NT2/D1 (cell line): ENCODE measurements around the gene SAMD1.

Source experiments
- DNase-seq: peaks from one replicate; pipeline ENCODE4 v3.0.0-alpha.2; 2011; ENCODE audit warnings: low read depth, low spot score
- H3K27me3 ChIP-seq: 2 replicates; pipeline ENCODE4 v1.6.0; 2011; ENCODE audit warnings: mild to moderate bottlenecking; ENCODE audit not compliant: insufficient read length, insufficient read depth
- H3K36me3 ChIP-seq: 2 replicates; pipeline ENCODE4 v1.6.1; 2011; ENCODE audit warnings: mild to moderate bottlenecking, low read length, mixed read lengths; ENCODE audit not compliant: insufficient read depth, insufficient read length
- H3K4me1 ChIP-seq: 2 replicates; pipeline ENCODE4 v1.5.1; 2011; ENCODE audit not compliant: insufficient read depth, insufficient read length
- H3K4me3 ChIP-seq: 2 replicates; pipeline ENCODE4 v1.5.1; 2011; ENCODE audit warnings: low read depth; ENCODE audit not compliant: insufficient read length
- H3K9ac ChIP-seq: 2 replicates; pipeline ENCODE4 v1.6.0; 2011; ENCODE audit warnings: low read depth; ENCODE audit not compliant: insufficient read length
- H3K9me3 ChIP-seq: 2 replicates; pipeline ENCODE4 v1.5.1; 2011; ENCODE audit warnings: mild to moderate bottlenecking, low read length; ENCODE audit not compliant: insufficient read depth
- SUZ12 ChIP-seq: IDR thresholded peaks from 2 replicates; pipeline ENCODE4 v1.6.1; 2011; ENCODE audit not compliant: insufficient read length, insufficient read depth; ENCODE audit errors: extremely low read depth
- YY1 ChIP-seq: IDR thresholded peaks from 2 replicates; pipeline ENCODE4 v1.6.1; 2011; ENCODE audit not compliant: insufficient read length, insufficient read depth
- ZNF274 ChIP-seq: IDR thresholded peaks from 2 replicates; pipeline ENCODE4 v1.6.1; 2011; ENCODE audit warnings: mild to moderate bottlenecking, low read depth, low read length

SAMD1 gene

GRCh38 chr19:14039181-14039580 is 51.4 kb downstream of the SAMD1 start:
- no peak overlapping the region for H3K9ac ChIP-seq
- no peak for DNase-seq
- H3K4me3 ChIP-seq, result no peak overlapping the region
- peaks cover 29% of the 10 kb centered on the region for H3K36me3 ChIP-seq
- no peak for TF ChIP-seq ZNF274
- TF ChIP-seq SUZ12, result no peak
- TF ChIP-seq YY1, result no peak
- H3K4me1 ChIP-seq, result peaks cover 9% of the 10 kb centered on the region
- H3K9me3 ChIP-seq, result no peaks in the 10 kb centered on the region
- H3K27me3 ChIP-seq, result no peaks in the 10 kb centered on the region
